Measurements from ENCODE around the gene ANXA4.

- TF ChIP-seq POLR2AphosphoS5 (IDR thresholded peaks at IDR 0.05; ENCODE audit: low read depth, low read length) = no peak
- no peak for TF ChIP-seq POLR2A (IDR thresholded peaks at IDR 0.05; ENCODE audit: low read depth, low read length)
- TF ChIP-seq TAF1 (IDR thresholded peaks at IDR 0.05; ENCODE audit: low read depth, low read length) = no peak
Observed at GRCh38 chr2:69781321-69782248, 39.7 kb downstream of the ANXA4 start.
